Left renal pelvis (tissue), 4 donors: Measurements from ENCODE around the gene CAVIN2. TPM values are rescaled to one million over a fixed set of nuclear protein-coding genes. Genes with fewer than 3 reads are reported as not detected.
"Not testable (repeated sequence)": the region's sequence is repeated elsewhere in the genome, so short reads cannot be mapped to it uniquely, and the experiment has no call there.

Experiments
- DNase-seq, 4 donors: peaks; one replicate each; pipeline ENCODE4 v3.0.0-alpha.2; 2013; ENCODE audit warnings: low read depth in 4 of 4, low spot score in 3 of 4
- polyA plus RNA-seq, 4 donors: library from polyadenylated mRNA; unstranded; fragments of 120-200 nt; gene quantifications; one replicate each; pipeline ENCODE4 v1.2.1, GENCODE V29; 2013; ENCODE audit not compliant: insufficient read length in 4 of 4

Gene CAVIN2
- polyA plus RNA-seq, 4 donors: 24.9 to 47.6 (median 41.3) TPM

DNA sequence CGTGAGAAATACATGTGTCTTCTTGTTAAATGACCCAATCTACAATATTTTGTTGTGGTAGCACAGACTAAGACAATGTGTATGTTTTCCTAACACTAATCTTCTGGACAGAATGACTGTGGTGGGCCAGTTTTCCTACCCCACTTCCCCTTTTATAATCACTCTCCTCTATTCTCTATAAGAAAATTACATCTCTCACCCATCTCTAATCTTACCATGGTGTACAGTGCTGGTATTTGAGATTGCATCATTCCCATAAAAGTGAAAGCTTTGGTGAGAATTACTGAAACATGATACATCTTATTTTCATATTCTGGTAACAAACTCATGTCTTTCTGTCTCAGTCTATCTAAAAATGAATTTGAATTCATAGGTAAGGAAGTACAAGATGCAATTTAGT lies 40.5 kb downstream of the CAVIN2 start:
- no peak for DNase-seq

DNA sequence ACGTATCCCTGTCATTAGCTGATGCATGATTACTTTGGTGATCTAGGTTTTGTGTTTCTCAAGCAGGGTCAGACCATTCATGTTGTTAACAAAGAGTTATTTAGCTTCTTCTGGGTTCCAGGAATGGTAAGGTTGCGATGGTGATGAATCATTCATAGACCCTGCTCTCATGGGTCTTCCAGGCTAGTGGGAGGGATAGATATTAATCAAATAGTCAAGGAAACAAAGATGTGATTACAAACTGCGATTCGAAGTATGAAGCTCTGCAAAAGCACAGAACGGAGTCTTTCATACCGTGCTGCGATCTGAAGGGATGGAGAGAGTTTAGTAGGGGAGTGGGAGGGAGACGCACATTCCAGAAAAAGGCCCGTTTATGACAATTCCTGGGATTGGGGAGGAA lies 42.1 kb downstream of the CAVIN2 start:
- no peak for DNase-seq

DNA sequence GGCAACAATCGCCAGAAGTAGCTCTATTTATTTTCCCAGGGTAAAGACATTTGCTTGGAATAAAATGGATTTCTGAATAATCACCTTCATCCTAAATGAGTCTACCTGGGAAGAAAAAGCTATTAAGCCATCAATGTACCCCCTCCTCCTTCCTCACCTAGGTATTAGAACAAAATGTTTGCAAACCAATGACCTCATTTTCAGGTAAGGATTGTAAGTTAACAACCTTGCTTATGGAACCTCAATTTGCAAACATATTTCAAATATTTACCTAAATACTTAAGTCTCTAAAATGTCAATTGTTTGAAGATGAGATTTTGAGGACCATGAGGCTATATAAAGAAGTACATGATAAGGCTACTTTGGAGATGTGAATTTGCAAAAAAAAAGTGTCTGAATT lies 43.9 kb downstream of the CAVIN2 start:
- DNase-seq: no peak

DNA sequence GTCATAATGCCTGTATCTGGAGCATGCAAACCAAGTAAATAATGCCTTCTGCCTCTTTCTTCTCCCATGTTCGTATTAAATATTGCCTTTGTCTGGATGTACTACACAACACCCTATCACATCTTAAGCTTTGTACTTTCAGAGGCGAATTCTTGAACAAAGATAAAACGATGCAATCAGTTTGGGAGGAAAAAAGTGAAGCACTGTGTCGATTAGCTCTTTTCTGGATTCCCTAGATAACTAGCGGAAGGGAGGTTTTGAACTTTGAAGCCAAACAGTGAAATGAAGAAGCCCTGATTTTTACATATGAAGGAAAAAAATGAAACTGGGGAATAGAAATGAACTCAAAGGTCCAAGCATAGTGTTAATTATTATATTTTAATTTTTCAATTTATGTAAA lies 44.7 kb downstream of the CAVIN2 start:
- no peak for DNase-seq

DNA sequence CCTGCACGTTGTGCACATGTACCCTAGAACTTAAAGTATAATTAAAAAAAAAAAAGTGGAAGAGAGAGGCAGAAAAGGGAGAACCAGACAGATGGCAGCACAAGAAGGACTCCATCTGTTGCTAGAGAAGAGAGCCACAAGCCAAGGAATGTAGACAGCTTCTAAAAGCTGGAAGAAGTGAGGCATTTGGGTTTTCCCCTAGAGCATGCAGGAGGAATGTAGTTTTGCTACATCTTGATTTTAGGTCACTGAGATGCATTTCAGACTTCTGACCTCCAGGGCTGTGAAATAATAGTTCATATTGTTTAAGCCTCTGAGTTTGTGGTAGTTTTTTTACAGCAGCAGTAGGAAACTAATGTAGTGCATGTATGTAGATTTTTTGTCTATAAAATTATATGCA lies 46.0 kb downstream of the CAVIN2 start:
- DNase-seq: no peak

DNA sequence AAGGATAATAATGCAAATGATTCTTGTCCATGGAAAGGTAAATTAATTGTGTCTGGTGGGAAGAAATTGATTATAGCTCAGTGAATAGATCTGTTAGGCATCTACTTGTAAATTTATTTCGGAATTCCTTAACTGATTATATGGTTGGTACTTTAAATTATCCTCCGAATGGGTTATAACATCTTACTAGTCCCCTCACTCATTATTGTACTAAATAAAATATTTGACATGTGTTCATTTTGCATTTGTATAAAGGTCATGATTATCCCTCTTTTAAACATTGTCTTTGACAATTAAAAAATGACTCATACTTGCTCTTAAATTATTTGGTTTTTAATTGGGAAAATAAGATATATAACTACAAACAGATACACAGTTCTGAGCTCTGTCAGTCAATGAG lies 47.4 kb downstream of the CAVIN2 start:
- DNase-seq: no peak

DNA sequence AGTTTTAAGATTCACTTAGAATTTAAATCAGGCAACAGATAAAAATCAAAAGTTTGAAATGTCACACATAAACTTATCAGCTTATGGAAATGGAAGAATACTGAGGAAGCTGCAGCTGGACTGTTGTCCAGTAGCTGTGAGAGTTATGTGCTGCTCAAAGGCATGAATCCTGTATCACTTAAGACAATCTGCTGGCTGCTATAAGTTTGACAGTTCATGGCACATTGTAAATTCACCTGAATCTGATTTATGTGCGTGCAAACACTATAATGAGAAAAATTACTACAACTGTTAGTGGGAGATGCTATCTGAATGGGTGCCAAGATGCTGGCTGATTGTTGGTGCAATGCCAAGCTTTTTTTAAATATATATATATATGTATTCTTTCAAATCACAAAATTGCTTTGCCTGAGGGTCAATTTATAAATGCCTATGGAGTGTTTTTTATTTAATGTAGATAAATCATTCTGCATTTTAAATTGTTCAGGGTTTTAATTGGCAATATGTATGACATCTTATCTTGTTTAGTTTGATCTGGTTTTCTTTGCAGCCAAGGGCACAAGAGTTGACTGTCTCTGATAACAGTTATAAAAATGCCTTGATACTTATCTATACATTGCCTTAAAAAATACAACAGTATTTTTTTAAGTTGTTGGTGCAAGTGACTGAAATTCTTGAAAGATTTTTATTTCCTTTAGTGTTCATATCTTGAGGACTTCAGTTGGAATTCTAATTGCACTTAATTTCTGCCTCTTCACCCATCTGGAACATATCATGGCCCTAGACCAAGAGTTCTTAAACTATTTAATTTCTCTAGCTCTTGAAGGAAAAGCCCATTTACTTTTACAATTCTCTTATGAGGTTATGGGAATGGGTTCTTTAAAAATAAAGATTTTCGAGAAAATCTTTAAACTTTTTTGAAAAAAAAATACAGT lies 48.7 kb downstream of the CAVIN2 start:
- no peak for DNase-seq

DNA sequence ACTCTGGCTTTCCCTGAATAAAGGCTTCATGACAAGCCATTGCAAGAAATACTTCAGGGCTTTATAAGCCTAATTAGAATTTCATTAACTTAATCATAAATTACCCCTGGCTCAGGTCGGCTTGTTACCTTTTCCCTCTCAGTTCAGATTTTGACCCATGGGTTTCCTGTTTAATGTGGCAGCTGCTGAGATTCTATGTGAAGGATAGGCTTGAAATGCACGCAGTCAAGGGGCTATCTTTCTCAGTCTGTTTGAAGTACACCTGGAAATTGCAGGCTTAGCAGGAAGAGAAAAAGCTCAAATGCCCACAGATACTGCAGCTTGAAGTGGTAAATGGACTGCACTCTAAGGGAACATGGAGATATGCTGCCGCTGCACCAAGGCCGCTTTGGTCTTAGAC lies 49.4 kb downstream of the CAVIN2 start:
- no peak for DNase-seq

DNA sequence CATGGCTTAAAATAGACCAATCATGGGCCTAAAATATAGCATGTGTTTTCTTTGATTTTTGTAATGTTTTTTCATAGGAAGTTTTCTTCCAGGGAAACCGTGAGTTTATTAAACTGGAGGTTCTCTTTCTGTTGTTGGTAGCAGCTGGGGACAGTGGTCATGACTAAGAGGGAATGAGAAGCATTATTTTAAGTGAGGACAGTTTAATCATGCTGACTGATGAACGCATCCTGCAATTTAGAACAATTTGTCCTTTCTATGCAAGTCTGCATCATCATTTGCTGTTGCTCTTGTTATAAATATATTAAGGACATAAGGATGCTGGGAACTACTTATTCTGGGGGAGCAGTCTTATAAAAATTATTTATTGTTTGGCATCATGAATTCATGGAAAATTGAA lies 51.2 kb downstream of the CAVIN2 start:
- DNase-seq: no peak

DNA sequence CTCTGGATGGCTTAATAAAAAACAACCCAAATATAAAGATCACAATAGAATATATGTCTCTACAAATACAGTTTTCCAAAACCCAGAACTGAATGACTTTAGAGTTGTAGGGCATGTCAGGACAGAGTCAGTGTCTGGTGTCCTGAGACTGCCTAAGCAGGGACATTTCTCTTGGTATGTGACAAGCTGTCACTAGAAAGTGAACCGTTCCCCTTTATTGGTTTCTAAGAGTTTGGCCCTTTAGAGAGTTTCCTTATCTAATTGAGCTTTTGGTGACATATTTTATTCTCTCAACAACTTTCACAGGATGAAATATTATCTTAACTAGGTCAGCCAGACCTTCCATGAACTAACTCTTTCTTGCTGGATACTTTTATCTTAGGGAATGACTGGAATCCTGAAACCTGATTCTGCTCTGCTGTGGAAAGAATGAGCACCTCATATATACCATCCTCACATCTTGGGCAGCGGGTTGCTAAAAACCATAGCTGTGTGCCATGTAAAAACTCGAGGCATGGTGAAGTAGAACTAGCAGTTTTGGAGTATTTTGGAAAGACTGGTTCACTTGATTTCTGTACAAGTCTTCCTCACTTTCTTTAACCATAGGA lies 54.8 kb downstream of the CAVIN2 start:
- no peak for DNase-seq

DNA sequence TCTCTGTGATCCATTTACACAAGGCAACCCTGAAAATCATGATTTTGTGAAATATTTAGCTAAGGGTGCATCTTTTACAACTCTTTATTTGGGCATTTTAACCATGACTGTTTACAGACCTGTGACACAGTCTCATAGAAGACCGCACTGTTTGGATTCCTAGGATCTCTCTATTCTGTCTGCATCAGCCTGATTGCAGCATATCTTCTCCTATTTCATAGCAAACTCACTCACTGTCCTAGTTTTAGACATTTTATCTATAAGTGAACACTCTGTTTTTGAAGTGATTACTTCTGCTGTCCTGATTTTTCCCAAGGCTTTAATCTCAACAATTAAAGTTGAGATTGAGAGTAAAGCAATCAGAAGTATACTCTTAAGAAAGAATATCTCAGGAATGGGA lies 56.2 kb downstream of the CAVIN2 start:
- no peak for DNase-seq

DNA sequence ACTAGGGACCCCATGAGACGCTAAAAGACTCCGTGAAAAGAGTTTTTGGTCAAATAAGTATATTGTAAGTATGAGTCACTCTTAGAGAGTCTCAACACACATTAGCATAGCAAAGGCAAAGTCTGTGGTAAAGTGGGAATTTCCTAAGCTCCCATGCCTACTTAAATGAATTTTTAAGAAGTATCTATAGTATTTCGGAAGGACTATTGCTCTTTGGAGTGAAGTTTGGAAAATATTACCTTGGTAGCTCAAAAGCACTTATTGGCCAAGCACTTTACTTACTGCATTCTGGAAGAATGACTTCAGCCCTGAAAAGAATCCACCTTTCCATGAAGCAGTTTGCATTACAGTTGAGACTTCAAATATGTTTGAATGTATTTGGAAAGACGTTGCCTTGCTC lies 57.1 kb downstream of the CAVIN2 start:
- DNase-seq: no peak

DNA sequence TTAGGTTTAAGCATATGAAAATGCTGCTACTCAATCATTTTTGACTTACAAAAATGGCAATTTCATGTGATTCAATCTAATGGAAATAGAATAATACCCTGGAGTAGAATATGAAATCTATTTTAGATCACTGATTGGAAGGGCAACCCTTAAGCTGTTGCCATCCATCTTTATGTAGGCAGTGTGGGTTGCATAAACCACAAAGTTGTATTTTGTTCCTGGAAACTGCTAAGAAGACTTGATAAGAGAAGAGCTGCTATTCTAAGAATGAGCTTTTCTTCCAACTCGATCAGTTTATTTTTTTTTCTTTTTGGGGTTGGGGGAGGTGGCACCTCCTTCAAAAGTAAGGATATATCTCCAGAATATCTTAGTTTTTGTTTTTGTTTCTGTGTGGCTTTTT lies 60.2 kb downstream of the CAVIN2 start:
- no peak for DNase-seq

DNA sequence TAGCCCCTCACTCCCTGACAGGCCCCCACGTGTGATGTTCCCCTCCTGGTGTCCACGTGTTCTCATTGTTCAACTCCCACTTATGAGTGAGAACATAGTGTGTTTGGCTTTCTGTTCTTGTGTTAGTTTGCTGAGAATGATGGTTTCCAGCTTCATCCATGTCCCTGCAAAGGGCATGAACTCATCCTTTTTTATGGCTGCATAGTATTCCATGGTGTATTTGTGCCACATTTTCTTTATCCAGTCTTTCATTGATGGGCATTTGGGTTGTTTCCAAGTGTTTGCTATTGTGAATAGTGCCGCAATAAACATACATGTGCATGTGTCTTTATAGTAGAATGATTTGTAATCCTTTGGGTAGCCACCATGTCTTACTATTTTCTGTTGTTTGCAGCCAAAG lies 61.2 kb downstream of the CAVIN2 start:
- not testable (repeated sequence) for DNase-seq

Other genes with a start within 250 kb of the CAVIN2 start
- gene NABP1, start 169.0 kb downstream of the CAVIN2 start, polyA plus RNA-seq: 10 to 100 TPM in 3 of 4 donors, 1 to 10 TPM in 1; 6.5 to 43.7 (median 29.5) TPM